Measurements from ENCODE around the gene KIAA0232. TPM values are rescaled to one million over a fixed set of nuclear protein-coding genes. Genes with fewer than 3 reads are reported as not detected.
A peak's percentile ranks its signal among the peaks of the same experiment; 100 is the strongest.

KIAA0232 gene
- total and polyA plus RNA-seq, 10 of the 15 experiments (the other 5 are each of a cell fraction or from before 2014, with no cell fraction given) = 2.8 to 15.1 (median 10.8) TPM

DNA sequence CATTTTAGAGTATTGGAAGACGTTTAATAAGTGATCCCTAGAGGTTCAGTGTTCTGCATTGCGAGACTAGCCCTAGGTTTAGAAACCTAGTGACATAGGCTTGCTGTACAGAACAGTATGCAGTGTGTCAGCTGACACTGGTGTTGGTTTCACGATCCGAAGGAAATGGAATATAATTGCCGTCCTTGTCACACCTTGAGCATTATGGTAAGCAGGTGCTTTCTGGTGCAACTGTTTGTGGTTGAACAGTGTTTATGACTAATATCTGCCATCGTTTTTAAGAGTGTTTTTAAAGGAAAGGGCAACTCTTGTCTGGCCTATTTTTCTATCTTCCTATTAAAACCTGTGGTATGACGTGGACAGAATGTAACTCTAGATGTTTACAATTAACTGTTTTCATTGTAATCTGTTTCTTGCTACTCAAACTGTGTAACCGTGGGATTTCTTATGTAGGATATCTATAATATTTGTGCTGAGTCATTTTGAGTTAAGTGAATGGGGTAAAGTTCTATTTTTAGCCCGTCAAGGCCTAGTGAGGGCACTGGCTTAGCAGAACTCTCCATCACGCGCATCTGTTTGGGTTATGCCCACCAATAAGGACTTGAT is 73.3 kb downstream of the KIAA0232 start (continued):
- TF ChIP-seq ELK1 (IDR thresholded peaks at IDR 0.05; ENCODE audit: low read depth, low read length) (no peak), SMARCA5 (IDR thresholded peaks at IDR 0.05) (no peak), NFXL1 (IDR thresholded peaks at IDR 0.05; ENCODE audit: borderline replicate concordance) (no peak), RAD51 (IDR thresholded peaks at IDR 0.05) (peak; percentile 96), ZBTB33 (IDR thresholded peaks at IDR 0.05) (no peak), RUNX3 (IDR thresholded peaks at IDR 0.05; ENCODE audit: low read length) (peak; percentile 97), POLR2AphosphoS2 (IDR thresholded peaks at IDR 0.05; ENCODE audit: low read depth, low read length) (no peak), PML (IDR thresholded peaks at IDR 0.05; ENCODE audit: low read length) (peak; percentile 65; the same call in 1 of the 2 replicates), POLR2AphosphoS5 (IDR thresholded peaks at IDR 0.05; ENCODE audit: low read length) (peak; percentile 64; the same call in 1 of the 2 replicates), FOXK2 (IDR thresholded peaks at IDR 0.05) (no peak), SMAD5 (IDR thresholded peaks at IDR 0.05; ENCODE audit: low read depth) (no peak), ZNF274 (IDR thresholded peaks at IDR 0.05; ENCODE audit: insufficient read depth, insufficient read length) (no peak), SREBF2 (IDR thresholded peaks at IDR 0.05; ENCODE audit: low read length) (no peak), SIX5 (IDR thresholded peaks at IDR 0.05; ENCODE audit: low read depth, low read length, severe bottlenecking) (no peak), ATF3 (IDR thresholded peaks at IDR 0.05; ENCODE audit: borderline replicate concordance, extremely low read depth, low read depth, low read length) (no peak), WRNIP1 (IDR thresholded peaks at IDR 0.05; ENCODE audit: borderline replicate concordance, low read depth, low read length) (no peak), CBFB (IDR thresholded peaks at IDR 0.05; ENCODE audit: low read depth) (peak; percentile 70), CBX5 (IDR thresholded peaks at IDR 0.05; ENCODE audit: low read depth) (no peak), NBN (IDR thresholded peaks at IDR 0.05) (peak; percentile 93), PAX8 (IDR thresholded peaks at IDR 0.05) (no peak), SP1 (IDR thresholded peaks at IDR 0.05; ENCODE audit: low read depth, low read length) (peak; percentile 63), RAD21 (IDR thresholded peaks at IDR 0.05; ENCODE audit: insufficient read depth, low read depth, low read length) (no peak), FOXM1 (IDR thresholded peaks at IDR 0.05; ENCODE audit: low read depth, low read length) (peak; percentile 83), JUNB (IDR thresholded peaks at IDR 0.05) (peak; percentile 89), EED (IDR thresholded peaks at IDR 0.05; ENCODE audit: low read depth) (peak; percentile 80), YBX1 (IDR thresholded peaks at IDR 0.05) (no peak), MEF2B (IDR thresholded peaks at IDR 0.05; ENCODE audit: partially characterized antibody, poor library complexity, severe bottlenecking) (peak; percentile 94)
- TF ChIP-seq, protein P1, sequence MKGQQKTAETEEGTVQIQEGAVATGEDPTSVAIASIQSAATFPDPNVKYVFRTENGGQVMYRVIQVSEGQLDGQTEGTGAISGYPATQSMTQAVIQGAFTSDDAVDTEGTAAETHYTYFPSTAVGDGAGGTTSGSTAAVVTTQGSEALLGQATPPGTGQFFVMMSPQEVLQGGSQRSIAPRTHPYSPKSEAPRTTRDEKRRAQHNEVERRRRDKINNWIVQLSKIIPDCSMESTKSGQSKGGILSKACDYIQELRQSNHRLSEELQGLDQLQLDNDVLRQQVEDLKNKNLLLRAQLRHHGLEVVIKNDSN (IDR thresholded peaks at IDR 0.05; ENCODE audit: borderline replicate concordance, extremely low read length, insufficient read depth, low read depth, low read length) = peak; percentile 28
- TF ChIP-seq, protein P2, sequence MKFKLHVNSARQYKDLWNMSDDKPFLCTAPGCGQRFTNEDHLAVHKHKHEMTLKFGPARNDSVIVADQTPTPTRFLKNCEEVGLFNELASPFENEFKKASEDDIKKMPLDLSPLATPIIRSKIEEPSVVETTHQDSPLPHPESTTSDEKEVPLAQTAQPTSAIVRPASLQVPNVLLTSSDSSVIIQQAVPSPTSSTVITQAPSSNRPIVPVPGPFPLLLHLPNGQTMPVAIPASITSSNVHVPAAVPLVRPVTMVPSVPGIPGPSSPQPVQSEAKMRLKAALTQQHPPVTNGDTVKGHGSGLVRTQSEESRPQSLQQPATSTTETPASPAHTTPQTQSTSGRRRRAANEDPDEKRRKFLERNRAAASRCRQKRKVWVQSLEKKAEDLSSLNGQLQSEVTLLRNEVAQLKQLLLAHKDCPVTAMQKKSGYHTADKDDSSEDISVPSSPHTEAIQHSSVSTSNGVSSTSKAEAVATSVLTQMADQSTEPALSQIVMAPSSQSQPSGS (IDR thresholded peaks at IDR 0.05; ENCODE audit: low read length) = peak; percentile 84

Measured in GM12878 (cell line).